ENCODE data around the gene OXCT1.

OXCT1 gene

GRCh38 chr5:41681840-41682239 is 188.4 kb downstream of the OXCT1 start:
- CTCF ChIA-PET = interaction anchor here (0.6 kb wide), 1 partner anchor 130 kb away, joined by 3 read pairs; no protein-coding TSS in a partner anchor
- TF ChIP-seq ZNF16 (tag by site-specific recombination; IDR thresholded peaks at IDR 0.05; ENCODE audit: low read depth) (no peak), TRIM28 (IDR thresholded peaks at IDR 0.05; ENCODE audit: borderline replicate concordance, low read length) (no peak), ZNF610 (tag by site-specific recombination; IDR thresholded peaks at IDR 0.05; ENCODE audit: borderline replicate concordance) (no peak)
- Histone ChIP-seq H3K27ac (ENCODE audit: extremely low read depth, low read depth, low read length) (no peak overlapping the region), H3K9me3 (ENCODE audit: control insufficient read depth, insufficient read depth, low read depth, low read length) (no peaks in the 10 kb centered on the region), H3K4me1 (ENCODE audit: control insufficient read depth, insufficient read depth, low read length) (no peaks in the 10 kb centered on the region), H3K4me3 (ENCODE audit: low read depth, low read length) (no peak overlapping the region), H3K36me3 (ENCODE audit: control insufficient read depth in 2 of 2, insufficient read depth in 1 of 2, low read length in 2 of 2) (no peaks in the 10 kb centered on the region)
- POLR2A ChIA-PET = no interaction called here

All from HEK293 (cell line).